ENCODE data around the gene GUK1.

Gene GUK1

GRCh38 chr1:228147768-228148167 is 7.7 kb downstream of the GUK1 start:
- H3K27ac ChIP-seq: no peak overlapping the region
- no peak overlapping the region for H3K4me3 ChIP-seq (ENCODE audit: low read depth in 1 of 2, low read length in 1 of 2)
- no peaks in the 10 kb centered on the region for H3K9me3 ChIP-seq
- no peaks in the 10 kb centered on the region for H3K27me3 ChIP-seq
- peaks cover 52% of the 10 kb centered on the region for H3K36me3 ChIP-seq
- TF ChIP-seq CTCF (IDR thresholded peaks at IDR 0.05): no peak
- H3K4me1 ChIP-seq (ENCODE audit: control insufficient read depth in 1 of 2, insufficient read depth in 1 of 2, low read depth in 1 of 2, low read length in 1 of 2): no peaks in the 10 kb centered on the region

GRCh38 chr1:228148196-228148861 is 8.2 kb downstream of the GUK1 start:
- TF ChIP-seq CTCF (IDR thresholded peaks at IDR 0.05): no peak
- H3K4me3 ChIP-seq (ENCODE audit: low read depth in 1 of 2, low read length in 1 of 2): no peak overlapping the region
- no peaks in the 10 kb centered on the region for H3K4me1 ChIP-seq (ENCODE audit: control insufficient read depth in 1 of 2, insufficient read depth in 1 of 2, low read depth in 1 of 2, low read length in 1 of 2)
- H3K27me3 ChIP-seq: no peaks in the 10 kb centered on the region
- no peaks in the 10 kb centered on the region for H3K9me3 ChIP-seq
- H3K27ac ChIP-seq: no peak overlapping the region
- H3K36me3 ChIP-seq: peaks cover 52% of the 10 kb centered on the region

- Histone ChIP-seq H3K9me3 (no peaks in the 10 kb centered on the region), H3K4me3 (ENCODE audit: low read depth in 1 of 2, low read length in 1 of 2) (no peak overlapping the region), H3K27me3 (no peaks in the 10 kb centered on the region), H3K36me3 (peaks cover 52% of the 10 kb centered on the region), H3K4me1 (ENCODE audit: control insufficient read depth in 1 of 2, insufficient read depth in 1 of 2, low read depth in 1 of 2, low read length in 1 of 2) (no peaks in the 10 kb centered on the region), H3K27ac (no peak overlapping the region)
- TF ChIP-seq CTCF (IDR thresholded peaks at IDR 0.05): no peak
These were observed 8.9 kb downstream of the GUK1 start for GRCh38 chr1:228148935-228149405.

GRCh38 chr1:228149406-228150119 is 9.5 kb downstream of the GUK1 start, which contains the start of gene GJC2:
Gene GJC2 (plus strand): TSS chr1:228149930. CDS start chr1:228157759, 7,829 bp downstream.
- Histone ChIP-seq H3K4me1 (ENCODE audit: control insufficient read depth in 1 of 2, insufficient read depth in 1 of 2, low read depth in 1 of 2, low read length in 1 of 2) (no peaks in the 10 kb centered on the region), H3K27me3 (no peaks in the 10 kb centered on the region), H3K4me3 (ENCODE audit: low read depth in 1 of 2, low read length in 1 of 2) (no peak within 1 kb of the TSS), H3K9me3 (no peaks in the 10 kb centered on the region), H3K27ac (no peak within 1 kb of the TSS), H3K36me3 (peaks cover 52% of the 10 kb centered on the region)
- TF ChIP-seq CTCF (IDR thresholded peaks at IDR 0.05): no peak

GRCh38 chr1:228150120-228150460 is 10.0 kb downstream of the GUK1 start:
- no peaks in the 10 kb centered on the region for H3K4me1 ChIP-seq (ENCODE audit: control insufficient read depth in 1 of 2, insufficient read depth in 1 of 2, low read depth in 1 of 2, low read length in 1 of 2)
- peaks cover 51% of the 10 kb centered on the region for H3K36me3 ChIP-seq
- H3K9me3 ChIP-seq: no peaks in the 10 kb centered on the region

More at GRCh38 chr1:228150120-228150460, 10.0 kb downstream of the GUK1 start:
- Histone ChIP-seq H3K27ac (no peak overlapping the region), H3K27me3 (no peaks in the 10 kb centered on the region), H3K4me3 (ENCODE audit: low read depth in 1 of 2, low read length in 1 of 2) (no peak overlapping the region)
- no peak for TF ChIP-seq CTCF (IDR thresholded peaks at IDR 0.05)
